GM21515 (cell line): Measurements from ENCODE around the gene SMG5.

Experiments
- ATAC-seq: cut with Tn5 transposase; IDR thresholded peaks from one replicate; pipeline ENCODE4 v1.9.1; 2021; ENCODE audit not compliant: unreplicated experiment

The SMG5 gene

GRCh38 chr1:156246241-156246780 lies 36.3 kb downstream of the SMG5 start:
- ATAC-seq: no peak

- no peak for ATAC-seq
Measured at GRCh38 chr1:156245451-156246232, 37.0 kb downstream of the SMG5 start.

- no peak for ATAC-seq
Measured at GRCh38 chr1:156244712-156245111, 37.9 kb downstream of the SMG5 start.

- ATAC-seq: no peak
Measured at GRCh38 chr1:156244126-156244525, 38.5 kb downstream of the SMG5 start.

GRCh38 chr1:156242738-156243137 lies 39.9 kb downstream of the SMG5 start:
- no peak for ATAC-seq

- no peak for ATAC-seq
Measured at GRCh38 chr1:156241926-156242325, 40.7 kb downstream of the SMG5 start, which contains the start of gene BGLAP. Gene BGLAP, plus strand, starts transcription at chr1:156242184. Its CDS starts 48 bp downstream, at chr1:156242232.

- no peak for ATAC-seq
Measured at GRCh38 chr1:156241311-156241811, 41.3 kb downstream of the SMG5 start.

- ATAC-seq: no peak
Measured at GRCh38 chr1:156238248-156238647, 44.4 kb downstream of the SMG5 start.

- ATAC-seq: no peak
Measured at GRCh38 chr1:156236164-156236563, 46.5 kb downstream of the SMG5 start.

- ATAC-seq: no peak
Measured at GRCh38 chr1:156233426-156234127, 49.0 kb downstream of the SMG5 start.

GRCh38 chr1:156232201-156232894 lies 50.3 kb downstream of the SMG5 start:
- ATAC-seq: no peak

- ATAC-seq: no peak
Measured at GRCh38 chr1:156230473-156230837, 52.2 kb downstream of the SMG5 start.

- ATAC-seq: no peak
Measured at GRCh38 chr1:156229809-156230472, 52.7 kb downstream of the SMG5 start.

GRCh38 chr1:156228501-156228900 lies 54.1 kb downstream of the SMG5 start:
- ATAC-seq: no peak

- no peak for ATAC-seq
Measured at GRCh38 chr1:156226782-156227181, 55.8 kb downstream of the SMG5 start.

GRCh38 chr1:156226116-156226538 lies 56.5 kb downstream of the SMG5 start:
- peak; percentile 77 for ATAC-seq

- ATAC-seq: peak; percentile 6
Measured at GRCh38 chr1:156225677-156226014, 57.0 kb downstream of the SMG5 start.

GRCh38 chr1:156221986-156222692 lies 60.5 kb downstream of the SMG5 start:
- ATAC-seq: no peak

GRCh38 chr1:156220226-156220625 lies 62.4 kb downstream of the SMG5 start:
- ATAC-seq: no peak

- ATAC-seq: no peak
Measured at GRCh38 chr1:156217871-156218270, 64.8 kb downstream of the SMG5 start.
